H1 (cell line): Measurements from ENCODE around the gene ASXL3. TPM values are rescaled to one million over a fixed set of nuclear protein-coding genes. Genes with fewer than 3 reads are reported as not detected.

Source experiments
- CTCF ChIA-PET: fragments of 300-600 bp; sonication (Branson Sonifier 250); formaldehyde crosslinking; loops from one replicate; lab custom pipeline; 2021; ENCODE audit not compliant: partially characterized antibody; lab: Charles Lee
- POLR2A ChIA-PET: fragments of 300-600 bp; sonication (Branson Sonifier 250); formaldehyde crosslinking; loops from one replicate; lab custom pipeline; 2021; ENCODE audit warnings: inconsistent platforms; ENCODE audit not compliant: partially characterized antibody; lab: Charles Lee
- DNase-seq, 2 experiments: peaks; one replicate each; pipeline versions ENCODE4 v3.0.0 to v3.0.0-alpha.2; 2010 to 2022; ENCODE audit warnings: low spot score in 2 of 2, low read depth in 1 of 2, mixed read lengths in 1 of 2
- FAIRE-seq: peaks from 2 replicates; lab custom pipeline; 2011; peaks lifted over from hg19 to GRCh38; lab: Jason Lieb, UNC
- H2AFZ ChIP-seq: 2 replicates; pipeline ENCODE4 v1.8.1; 2012; ENCODE audit warnings: low read length, inconsistent platforms
- H2AK5ac ChIP-seq: 2 replicates; pipeline ENCODE4 v1.6.1; 2013; ENCODE audit warnings: low read depth, low read length
- H2BK120ac ChIP-seq: replicated peaks from 2 replicates; pipeline ENCODE3; 2013; ENCODE audit warnings: low read depth, low read length, inconsistent platforms
- H2BK12ac ChIP-seq: 2 replicates; pipeline ENCODE4 v1.6.1; 2013; ENCODE audit warnings: low read depth, low read length
- H2BK15ac ChIP-seq: 2 replicates; pipeline ENCODE4 v1.6.1; 2013; ENCODE audit warnings: low read length
- H2BK20ac ChIP-seq: 2 replicates; pipeline ENCODE4 v1.6.1; 2013; ENCODE audit warnings: low read length
- H2BK5ac ChIP-seq: 2 replicates; pipeline ENCODE4 v1.6.1; 2013; ENCODE audit warnings: low read depth, low read length
- H3K14ac ChIP-seq: 2 replicates; pipeline ENCODE4 v1.6.1; 2013; ENCODE audit warnings: inconsistent platforms; ENCODE audit not compliant: insufficient read length
- H3K18ac ChIP-seq: 2 replicates; pipeline ENCODE4 v1.6.1; 2013; ENCODE audit warnings: low read length; ENCODE audit errors: extremely low read depth
- H3K23ac ChIP-seq: 2 replicates; pipeline ENCODE4 v1.6.1; 2013; ENCODE audit warnings: inconsistent platforms; ENCODE audit not compliant: insufficient read length
- H3K23me2 ChIP-seq: 2 replicates; pipeline ENCODE4 v1.6.1; 2013; ENCODE audit warnings: low read depth, low read length
- H3K27ac ChIP-seq: 2 replicates; pipeline ENCODE4 v1.6.1; 2011; ENCODE audit warnings: low read depth, low read length, inconsistent platforms
- H3K27me3 ChIP-seq, 4 experiments: replicated peaks in 1 of 4; 1 replicate in 1 of 4; 2 replicates in 3 of 4; pipeline versions ENCODE4 v1.6.1 to v1.8.1; 2011 to 2013; ENCODE audit warnings: low read length in 3 of 4, mild to moderate bottlenecking in 3 of 4, inconsistent platforms in 2 of 4, mixed read lengths in 2 of 4, moderate library complexity in 1 of 4; ENCODE audit not compliant: control insufficient read depth in 3 of 4, insufficient read depth in 3 of 4; ENCODE audit errors: extremely low read depth in 1 of 4
- H3K36me3 ChIP-seq, 4 experiments: 2 replicates each; pipeline versions ENCODE4 v1.6.1 to v1.8.1; 2011 to 2013; ENCODE audit warnings: mild to moderate bottlenecking in 4 of 4, low read length in 3 of 4, moderate library complexity in 2 of 4, control low read depth in 1 of 4, inconsistent platforms in 1 of 4; ENCODE audit not compliant: insufficient read depth in 4 of 4, control insufficient read depth in 2 of 4
- H3K4ac ChIP-seq: replicated peaks from 2 replicates; pipeline ENCODE3; 2013; ENCODE audit warnings: low read length, low read depth, mixed read lengths, inconsistent platforms; ENCODE audit not compliant: insufficient read length
- H3K4me1 ChIP-seq, 4 experiments: replicated peaks in 1 of 4; 1 replicate in 1 of 4; 2 replicates in 3 of 4; pipeline versions ENCODE4 v1.6.1 to v1.8.1; 2011 to 2013; ENCODE audit warnings: low read length in 3 of 4, inconsistent platforms in 2 of 4, mixed read lengths in 1 of 4; ENCODE audit not compliant: insufficient read depth in 4 of 4, control insufficient read depth in 3 of 4
- H3K4me2 ChIP-seq, 2 experiments: 2 replicates each; pipeline versions ENCODE4 v1.6.1 to v1.8.1; 2011 to 2013; ENCODE audit warnings: low read depth in 2 of 2, low read length in 2 of 2, control low read depth in 1 of 2, inconsistent platforms in 1 of 2, mild to moderate bottlenecking in 1 of 2; ENCODE audit not compliant: insufficient read depth in 1 of 2
- H3K4me3 ChIP-seq, 4 experiments: fragments of 200-600, 300-600 bp in 1 of 4; sonication (generic), shearing (Covaris generic), sonication (Bioruptor Twin) in 1 of 4; 2 replicates each; pipeline versions ENCODE4 v1.5.1 to v1.8.1; 2011 to 2016; ENCODE audit warnings: low read length in 4 of 4, low read depth in 3 of 4, control low read depth in 2 of 4, inconsistent platforms in 2 of 4, mild to moderate bottlenecking in 2 of 4, mixed read lengths in 1 of 4, moderate library complexity in 1 of 4; ENCODE audit not compliant: insufficient read depth in 2 of 4; ENCODE audit errors: extremely low read depth in 1 of 4
- H3K56ac ChIP-seq: replicated peaks from 2 replicates; pipeline ENCODE3; 2013; ENCODE audit warnings: low read depth, mild to moderate bottlenecking, mixed read lengths, low read length, inconsistent platforms; ENCODE audit not compliant: insufficient read length
- H3K79me1 ChIP-seq: 2 replicates; pipeline ENCODE4 v1.6.1; 2013; ENCODE audit warnings: low read depth, low read length, control low read depth
- H3K79me2 ChIP-seq, 2 experiments: 2 replicates each; pipeline versions ENCODE4 v1.6.1 to v1.8.1; 2012 to 2013; ENCODE audit warnings: low read length in 2 of 2, mild to moderate bottlenecking in 2 of 2, inconsistent platforms in 1 of 2; ENCODE audit not compliant: insufficient read depth in 2 of 2, control insufficient read depth in 1 of 2
- H3K9ac ChIP-seq, 4 experiments: replicated peaks in 1 of 4; 1 replicate in 1 of 4; 2 replicates in 3 of 4; pipeline versions ENCODE4 v1.6.1 to v1.8.1; 2011 to 2013; ENCODE audit warnings: low read depth in 3 of 4, low read length in 3 of 4, control low read depth in 2 of 4, mild to moderate bottlenecking in 2 of 4, moderate library complexity in 2 of 4, inconsistent platforms in 1 of 4; ENCODE audit errors: extremely low read depth in 1 of 4
- H3K9me3 ChIP-seq, 2 experiments: 2 replicates each; pipeline versions ENCODE4 v1.6.1 to v1.8.1; 2012 to 2013; ENCODE audit warnings: mild to moderate bottlenecking in 2 of 2, moderate library complexity in 2 of 2, control low read depth in 1 of 2, inconsistent platforms in 1 of 2, low read depth in 1 of 2, low read length in 1 of 2, mixed read lengths in 1 of 2; ENCODE audit not compliant: insufficient read depth in 2 of 2
- H4K20me1 ChIP-seq, 2 experiments: replicated peaks in 1 of 2; 2 replicates each; pipeline versions ENCODE3 to v1.8.1; 2011 to 2013; ENCODE audit warnings: inconsistent platforms in 2 of 2, low read length in 2 of 2, mild to moderate bottlenecking in 1 of 2; ENCODE audit not compliant: insufficient read depth in 2 of 2, control insufficient read depth in 1 of 2
- H4K5ac ChIP-seq: 2 replicates; pipeline ENCODE4 v1.6.1; 2013; ENCODE audit warnings: low read length, low read depth, mixed read lengths, inconsistent platforms; ENCODE audit not compliant: insufficient read length
- H4K8ac ChIP-seq: 2 replicates; pipeline ENCODE4 v1.8.0; 2013; ENCODE audit warnings: mild to moderate bottlenecking, moderate library complexity, low read length, inconsistent platforms; ENCODE audit not compliant: insufficient read depth; ENCODE audit errors: extremely low read depth
- H4K91ac ChIP-seq: replicated peaks from 2 replicates; pipeline ENCODE3; 2013; ENCODE audit warnings: low read length, mixed read lengths, inconsistent platforms; ENCODE audit not compliant: insufficient read length
- CHD2 ChIP-seq: IDR thresholded peaks from 2 replicates; pipeline ENCODE4 v1.6.1; 2012; ENCODE audit warnings: low read length, improper control_type of control experiment
- CTCF ChIP-seq, 3 experiments: IDR thresholded peaks; 1 replicate in 2 of 3; 2 replicates in 1 of 3; pipeline versions ENCODE4 v1.5.1 to v1.6.1; 2011; ENCODE audit warnings: low read length in 3 of 3, mild to moderate bottlenecking in 3 of 3, inconsistent platforms in 2 of 3, low read depth in 1 of 3, moderate library complexity in 1 of 3; ENCODE audit not compliant: insufficient read depth in 1 of 3; ENCODE audit errors: control extremely low read depth in 1 of 3
- FOSL1 ChIP-seq: IDR thresholded peaks from 2 replicates; pipeline ENCODE4 v1.6.1; 2011; ENCODE audit warnings: mild to moderate bottlenecking, low read depth, low read length, moderate library complexity; ENCODE audit not compliant: insufficient read depth
- PHF8 ChIP-seq: fragments of 200-600 bp; sonication (generic); conservative IDR thresholded peaks from 2 replicates; pipeline ENCODE4 v1.7.1; 2012; ENCODE audit warnings: low read depth, mild to moderate bottlenecking, inconsistent platforms, low read length, moderate library complexity
- POLR2A ChIP-seq, 2 experiments: IDR thresholded peaks; 1 replicate in 1 of 2; 2 replicates in 1 of 2; pipeline ENCODE4 v1.6.1; 2011; ENCODE audit warnings: low read depth in 2 of 2, low read length in 2 of 2, mild to moderate bottlenecking in 2 of 2; ENCODE audit errors: control extremely low read depth in 1 of 2
- POLR2AphosphoS5 ChIP-seq: IDR thresholded peaks from 2 replicates; pipeline ENCODE4 v1.6.1; 2011; ENCODE audit warnings: low read depth, low read length
- RBBP5 ChIP-seq: IDR thresholded peaks from 2 replicates; pipeline ENCODE4 v1.7.1; 2012; ENCODE audit warnings: low read depth, mild to moderate bottlenecking, inconsistent platforms, low read length, moderate library complexity, borderline replicate concordance
- RFX5 ChIP-seq: IDR thresholded peaks from 2 replicates; pipeline ENCODE4 v1.6.1; 2011; ENCODE audit warnings: low read depth, low read length, improper control_type of control experiment, borderline replicate concordance
- SUZ12 ChIP-seq: fragments of 200-600 bp; sonication (generic); IDR thresholded peaks from 2 replicates; pipeline ENCODE4 v1.6.1; 2012; ENCODE audit warnings: mild to moderate bottlenecking, inconsistent platforms, low read length, moderate library complexity, mixed read lengths
- TAF7 ChIP-seq: optimal IDR thresholded peaks from 2 replicates; pipeline ENCODE3; 2011; ENCODE audit warnings: low read depth, mild to moderate bottlenecking, inconsistent platforms, low read length, moderate library complexity, borderline replicate concordance
- WGBS, 2 experiments: shearing (Covaris generic) in 1 of 2; methylation state at CpG; one replicate each; pipeline versions ENCODE4 v1.1.6 to v1.1.7; 2013 to 2015; ENCODE audit warnings: low lambda C conversion rate in 2 of 2, mixed read lengths in 2 of 2, inconsistent platforms in 1 of 2, low coverage in 1 of 2, missing lambda C conversion rate in 1 of 2; ENCODE audit not compliant: insufficient replicate concordance in 2 of 2, insufficient coverage in 1 of 2, insufficient read length in 1 of 2; ENCODE audit errors: extremely low coverage in 1 of 2, missing lambda C conversion rate in 1 of 2; 5-methylcytosine and 5-hydroxymethylcytosine counted together
- polyA plus RNA-seq, 7 experiments: library from polyadenylated mRNA; depleted of rRNA in 3 of 7; stranded (reverse) in 5 of 7; unstranded in 2 of 7; fragments of >200 nt in 5 of 7; fragments of 200-250 nt in 2 of 7; gene quantifications; 1 replicate in 5 of 7; 2 replicates in 1 of 7; 4 replicates in 1 of 7; pipeline versions ENCODE4 v1.2.1 to v1.2.3, GENCODE V29; 2011 to 2013; ENCODE audit warnings: missing spikeins in 2 of 7, mixed read lengths in 2 of 7
- total RNA-seq: library from RNA; stranded (reverse); fragmentation: NEBNext Ultra II Directional; extraction: Animal tissue kit (Norgen Biotek cat#: 25700); gene quantifications from 2 replicates; pipeline ENCODE4 v1.2.1, GENCODE V29; 2021
- TF ChIP-seq, protein P1 (sequence below): IDR thresholded peaks from 2 replicates; pipeline ENCODE4 v1.6.1; 2011; ENCODE audit warnings: low read depth, mild to moderate bottlenecking, low read length; ENCODE audit not compliant: insufficient read depth

ASXL3 gene
- total and polyA plus RNA-seq, 2 of the 8 experiments (the other 6 are each of a cell fraction or from before 2014, with no cell fraction given), result 0.08 to 1.3 TPM

GRCh38 chr18:33647365-33647764, 69.3 kb downstream of the ASXL3 start:
- Histone ChIP-seq H2AK5ac (no peak overlapping the region), H4K20me1 (no peaks in the 10 kb centered on the region), H3K23me2 (no peaks in the 10 kb centered on the region; the same call in 1 of the 2 replicates), H3K14ac (no peak overlapping the region), H3K9ac (no peak overlapping the region), H4K8ac (no peak overlapping the region), H2BK120ac (peak overlapping the region; percentile 91), H2BK5ac (peak overlapping the region; percentile 61), H2AFZ (peak overlapping the region; percentile 80), H3K23ac (no peak overlapping the region), H3K4me3 (peak overlapping the region in 1 of 4 experiments; percentile 16; a peak in 1 of 8 replicates), H3K79me2 (no peaks in the 10 kb centered on the region), H4K5ac (peak overlapping the region; percentile 65), H2BK20ac (no peak overlapping the region), H3K36me3 (0 out of 8 replicates have a peak, but pooled peaks cover 0 to 2% (median 0%) of the 10 kb centered on the region in 4 experiments), H3K9me3 (no peaks in the 10 kb centered on the region), H3K27ac (peak overlapping the region; percentile 11; the same call in 1 of the 2 replicates), H2BK15ac (no peak overlapping the region), H4K91ac (peak overlapping the region; percentile 70), H3K4ac (no peak overlapping the region), H3K56ac (no peak overlapping the region), H3K79me1 (no peaks in the 10 kb centered on the region), H3K27me3 (no peaks in the 10 kb centered on the region), H3K4me2 (peak overlapping the region; percentile 49 to 71), H3K18ac (0 out of 2 replicates have a peak overlapping the region, but pooled peaks have one; percentile 24), H3K4me1 (peaks cover 0 to 17% (median 6%) of the 10 kb centered on the region in 4 experiments; a peak in 4 of 7 replicates), H2BK12ac (no peak overlapping the region)
- no peak for FAIRE-seq
- WGBS, 2 experiments, result 45% methylated on average over 1 of the region's 1 CpG; no CpG with 5 or more reads in 1 of the 2 experiments
- no peak for DNase-seq
- ChIA-PET CTCF (no interaction called here), POLR2A (no interaction called here)
- TF ChIP-seq FOSL1 (no peak), POLR2AphosphoS5 (no peak), RFX5 (no peak), PHF8 (no peak), POLR2A (IDR thresholded peaks at IDR 0.05; ENCODE audit: control extremely low read depth in 1 of 2, low read depth in 2 of 2, low read length in 2 of 2) (no peak), TAF7 (no peak), CHD2 (no peak), CTCF (IDR thresholded peaks at IDR 0.05; ENCODE audit: control extremely low read depth in 1 of 3, insufficient read depth in 1 of 3, low read depth in 1 of 3, low read length in 3 of 3) (no peak), SUZ12 (no peak), RBBP5 (no peak)
- TF ChIP-seq, protein P1, sequence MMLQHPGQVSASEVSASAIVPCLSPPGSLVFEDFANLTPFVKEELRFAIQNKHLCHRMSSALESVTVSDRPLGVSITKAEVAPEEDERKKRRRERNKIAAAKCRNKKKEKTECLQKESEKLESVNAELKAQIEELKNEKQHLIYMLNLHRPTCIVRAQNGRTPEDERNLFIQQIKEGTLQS, result no peak
